ENCODE data around the gene HYAL3. TPM values are rescaled to one million over a fixed set of nuclear protein-coding genes. Genes with fewer than 3 reads are reported as not detected.

Gene HYAL3, protein sequence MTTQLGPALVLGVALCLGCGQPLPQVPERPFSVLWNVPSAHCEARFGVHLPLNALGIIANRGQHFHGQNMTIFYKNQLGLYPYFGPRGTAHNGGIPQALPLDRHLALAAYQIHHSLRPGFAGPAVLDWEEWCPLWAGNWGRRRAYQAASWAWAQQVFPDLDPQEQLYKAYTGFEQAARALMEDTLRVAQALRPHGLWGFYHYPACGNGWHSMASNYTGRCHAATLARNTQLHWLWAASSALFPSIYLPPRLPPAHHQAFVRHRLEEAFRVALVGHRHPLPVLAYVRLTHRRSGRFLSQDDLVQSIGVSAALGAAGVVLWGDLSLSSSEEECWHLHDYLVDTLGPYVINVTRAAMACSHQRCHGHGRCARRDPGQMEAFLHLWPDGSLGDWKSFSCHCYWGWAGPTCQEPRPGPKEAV
- polyA plus RNA-seq (2013, experiment 1 of 2), result 3.6 TPM
- polyA plus RNA-seq (2013, experiment 2 of 2), result 3.0 TPM

- DNase-seq, result peak; percentile 100
- Histone ChIP-seq H3K36me3 (ENCODE audit: control insufficient read depth, insufficient read depth, low read length) (no peaks in the 10 kb centered on the region), H2BK120ac (ENCODE audit: low read depth, low read length) (no peak within 1 kb of the TSS), H4K5ac (ENCODE audit: low read length) (no peak within 1 kb of the TSS), H3K4me2 (ENCODE audit: low read length) (peak within 1 kb of the TSS; percentile 47), H3K56ac (ENCODE audit: low read length) (peak within 1 kb of the TSS; percentile 77), H3K18ac (ENCODE audit: low read length) (peak within 1 kb of the TSS; percentile 11), H3K4me3 (ENCODE audit: low read length) (peak within 1 kb of the TSS; percentile 82), H3K27ac (ENCODE audit: low read depth, low read length) (peak within 1 kb of the TSS; percentile 47), H3K23ac (ENCODE audit: low read length) (no peak within 1 kb of the TSS), H2BK5ac (ENCODE audit: low read length) (peak within 1 kb of the TSS; percentile 5), H3K27me3 (ENCODE audit: insufficient read depth, low read length, poor library complexity) (no peaks in the 10 kb centered on the region), H3K4me1 (ENCODE audit: control insufficient read depth, low read depth, low read length) (peaks cover 6% of the 10 kb centered on the region), H4K8ac (ENCODE audit: low read depth, low read length) (no peak within 1 kb of the TSS), H3K9ac (ENCODE audit: low read length) (peak within 1 kb of the TSS; percentile 87), H3K79me1 (ENCODE audit: low read length) (no peaks in the 10 kb centered on the region), H2BK15ac (replicated peaks; ENCODE audit: low read depth) (no peak within 1 kb of the TSS), H3K4ac (ENCODE audit: low read depth, low read length) (no peak within 1 kb of the TSS), H3K79me2 (ENCODE audit: control insufficient read depth, insufficient read depth, low read length) (no peaks in the 10 kb centered on the region), H2AK5ac (ENCODE audit: low read length) (no peak within 1 kb of the TSS)
- no CpG with 5 or more reads among the region's 61 CpGs for WGBS (ENCODE audit: extremely low coverage, insufficient coverage, low lambda C conversion rate)
Measured at GRCh38 chr3:50298836-50299637, at the start of gene HYAL3, which contains the start of gene NAA80. Gene HYAL3, minus strand, starts transcription at chr3:50299405. Its CDS starts 3,803 bp downstream, at chr3:50295602. Gene NAA80, minus strand, starts transcription at chr3:50299405. Its CDS starts 1,942 bp downstream, at chr3:50297463.

- Histone ChIP-seq H3K18ac (ENCODE audit: low read length) (no peak overlapping the region), H3K56ac (ENCODE audit: low read length) (no peak overlapping the region), H3K4ac (ENCODE audit: low read depth, low read length) (no peak overlapping the region), H3K9ac (ENCODE audit: low read length) (no peak overlapping the region), H3K4me2 (ENCODE audit: low read length) (no peak overlapping the region), H2BK15ac (replicated peaks; ENCODE audit: low read depth) (no peak overlapping the region), H3K23ac (ENCODE audit: low read length) (no peak overlapping the region), H3K27ac (ENCODE audit: low read depth, low read length) (no peak overlapping the region), H3K27me3 (ENCODE audit: insufficient read depth, low read length, poor library complexity) (no peaks in the 10 kb centered on the region), H3K79me1 (ENCODE audit: low read length) (no peaks in the 10 kb centered on the region), H2AK5ac (ENCODE audit: low read length) (no peak overlapping the region), H4K8ac (ENCODE audit: low read depth, low read length) (no peak overlapping the region), H3K4me1 (ENCODE audit: control insufficient read depth, low read depth, low read length) (peaks cover 8% of the 10 kb centered on the region), H3K4me3 (ENCODE audit: low read length) (no peak overlapping the region), H3K36me3 (ENCODE audit: control insufficient read depth, insufficient read depth, low read length) (no peaks in the 10 kb centered on the region), H2BK120ac (ENCODE audit: low read depth, low read length) (no peak overlapping the region), H3K79me2 (ENCODE audit: control insufficient read depth, insufficient read depth, low read length) (no peaks in the 10 kb centered on the region), H4K5ac (ENCODE audit: low read length) (no peak overlapping the region), H2BK5ac (ENCODE audit: low read length) (no peak overlapping the region)
- no CpG with 5 or more reads among the region's 14 CpGs for WGBS (ENCODE audit: extremely low coverage, insufficient coverage, low lambda C conversion rate)
- DNase-seq, result peak; percentile 71
Measured at GRCh38 chr3:50347187-50347813, 48.1 kb upstream of the HYAL3 start.

DNA sequence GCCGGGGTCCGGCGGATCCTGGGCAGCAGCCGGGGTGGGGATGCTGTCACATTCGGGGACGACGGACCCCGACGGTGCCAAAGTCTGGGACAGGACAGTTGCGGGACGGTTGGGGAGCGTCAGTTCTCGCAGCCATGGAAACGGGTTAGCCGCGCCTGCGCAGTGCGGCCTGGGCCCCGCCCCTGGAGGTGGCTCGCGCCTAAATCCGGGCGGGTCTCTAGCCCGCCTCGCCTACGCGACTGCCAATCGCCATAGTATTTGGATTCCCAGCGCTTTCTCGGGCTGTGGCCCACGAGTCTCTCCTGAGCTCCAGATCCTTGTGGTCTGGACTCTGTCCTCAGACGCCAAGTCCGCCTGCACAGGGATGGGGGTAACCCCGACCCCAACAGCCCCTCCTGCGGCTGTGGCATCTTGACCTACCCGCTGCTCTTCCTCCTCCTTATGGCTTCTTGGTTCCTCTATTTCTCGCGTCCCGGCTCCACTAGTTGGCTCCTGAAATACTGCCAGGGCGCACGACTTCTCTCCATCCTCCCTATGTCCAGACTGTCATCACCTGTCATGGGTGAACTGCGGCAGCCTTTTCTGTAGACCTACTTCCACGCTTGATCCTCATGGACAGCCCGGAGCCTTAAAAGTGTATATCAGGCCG lies 46.5 kb upstream of the HYAL3 start, which contains the start of gene ZMYND10:
Gene ZMYND10 (minus strand): TSS at position 147 of the 649 bp plus-strand sequence. CDS start 153 bp downstream, outside the sequence.
- Histone ChIP-seq H2BK5ac (ENCODE audit: low read length) (no peak within 1 kb of the TSS), H4K8ac (ENCODE audit: low read depth, low read length) (no peak within 1 kb of the TSS), H3K56ac (ENCODE audit: low read length) (peak within 1 kb of the TSS; percentile 75), H2BK120ac (ENCODE audit: low read depth, low read length) (no peak within 1 kb of the TSS), H3K4me3 (ENCODE audit: low read length) (no peak within 1 kb of the TSS), H2AK5ac (ENCODE audit: low read length) (no peak within 1 kb of the TSS), H3K36me3 (ENCODE audit: control insufficient read depth, insufficient read depth, low read length) (no peaks in the 10 kb centered on the region), H3K4me2 (ENCODE audit: low read length) (peak within 1 kb of the TSS; percentile 79), H3K9ac (ENCODE audit: low read length) (peak within 1 kb of the TSS; percentile 58), H3K18ac (ENCODE audit: low read length) (no peak within 1 kb of the TSS), H3K27ac (ENCODE audit: low read depth, low read length) (no peak within 1 kb of the TSS), H3K27me3 (ENCODE audit: insufficient read depth, low read length, poor library complexity) (no peaks in the 10 kb centered on the region), H3K4me1 (ENCODE audit: control insufficient read depth, low read depth, low read length) (peaks cover 5% of the 10 kb centered on the region), H4K5ac (ENCODE audit: low read length) (no peak within 1 kb of the TSS), H2BK15ac (replicated peaks; ENCODE audit: low read depth) (no peak within 1 kb of the TSS), H3K79me1 (ENCODE audit: low read length) (no peaks in the 10 kb centered on the region), H3K79me2 (ENCODE audit: control insufficient read depth, insufficient read depth, low read length) (no peaks in the 10 kb centered on the region), H3K4ac (ENCODE audit: low read depth, low read length) (no peak within 1 kb of the TSS), H3K23ac (ENCODE audit: low read length) (no peak within 1 kb of the TSS)
- no CpG with 5 or more reads among the region's 45 CpGs for WGBS (ENCODE audit: extremely low coverage, insufficient coverage, low lambda C conversion rate)
- peak; percentile 78 for DNase-seq

- Histone ChIP-seq H3K79me1 (ENCODE audit: low read length) (no peaks in the 10 kb centered on the region), H3K18ac (ENCODE audit: low read length) (no peak overlapping the region), H3K23ac (ENCODE audit: low read length) (no peak overlapping the region), H4K5ac (ENCODE audit: low read length) (no peak overlapping the region), H3K27ac (ENCODE audit: low read depth, low read length) (no peak overlapping the region), H3K4me1 (ENCODE audit: control insufficient read depth, low read depth, low read length) (peaks cover 1% of the 10 kb centered on the region), H3K36me3 (ENCODE audit: control insufficient read depth, insufficient read depth, low read length) (no peaks in the 10 kb centered on the region), H3K4me2 (ENCODE audit: low read length) (no peak overlapping the region), H3K79me2 (ENCODE audit: control insufficient read depth, insufficient read depth, low read length) (no peaks in the 10 kb centered on the region), H3K56ac (ENCODE audit: low read length) (no peak overlapping the region), H3K4me3 (ENCODE audit: low read length) (no peak overlapping the region), H3K27me3 (ENCODE audit: insufficient read depth, low read length, poor library complexity) (peaks cover 5% of the 10 kb centered on the region), H2AK5ac (ENCODE audit: low read length) (no peak overlapping the region), H4K8ac (ENCODE audit: low read depth, low read length) (no peak overlapping the region), H3K4ac (ENCODE audit: low read depth, low read length) (no peak overlapping the region), H3K9ac (ENCODE audit: low read length) (peak overlapping the region; percentile 43), H2BK120ac (ENCODE audit: low read depth, low read length) (no peak overlapping the region), H2BK5ac (ENCODE audit: low read length) (no peak overlapping the region), H2BK15ac (replicated peaks; ENCODE audit: low read depth) (no peak overlapping the region)
- WGBS (ENCODE audit: extremely low coverage, insufficient coverage, low lambda C conversion rate), result no CpG with 5 or more reads among the region's 8 CpGs
- no peak for DNase-seq
Measured at GRCh38 chr3:50345008-50345407, 45.8 kb upstream of the HYAL3 start.

Data from mesendoderm (in vitro differentiated cells).